ENCODE results near the gene FAM72D.
"Not testable (repeated sequence)": the region's sequence is repeated elsewhere in the genome, so short reads cannot be mapped to it uniquely, and the experiment has no call there.

DNA sequence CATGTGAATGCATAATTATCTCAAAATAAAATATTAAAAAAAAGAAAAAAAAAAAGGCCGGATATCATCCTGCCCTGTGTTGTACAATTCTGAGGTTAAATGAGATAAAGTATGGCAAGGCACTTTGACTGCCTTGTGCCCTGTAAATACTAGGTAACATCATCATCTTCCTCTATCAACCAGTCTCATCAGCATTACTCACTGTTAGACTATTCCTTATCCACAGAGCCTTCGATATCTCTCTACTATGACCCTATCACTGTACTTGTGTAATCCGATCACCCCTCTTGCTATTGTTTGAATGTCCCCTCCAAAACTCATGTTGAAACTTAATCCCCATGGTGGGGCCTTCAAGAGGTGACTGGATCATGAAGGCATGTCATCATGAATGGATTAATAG, 18.9 kb upstream of the FAM72D start:
- not testable (repeated sequence) for TF ChIP-seq TCF7L2 (IDR thresholded peaks at IDR 0.05; ENCODE audit: borderline replicate concordance, low read depth, low read length); HOXA7 (CRISPR knock-in tag; IDR thresholded peaks at IDR 0.05; ENCODE audit: borderline replicate concordance); ZNF776 (tag by site-specific recombination; IDR thresholded peaks at IDR 0.05; ENCODE audit: borderline replicate concordance); KLF16 (tag by site-specific recombination; IDR thresholded peaks at IDR 0.05); ZNF114 (tag by site-specific recombination; IDR thresholded peaks at IDR 0.05); ZNF585B (tag by site-specific recombination; IDR thresholded peaks at IDR 0.05); ZNF24 (tag by site-specific recombination; IDR thresholded peaks at IDR 0.05); YY1 (tag by site-specific recombination; IDR thresholded peaks at IDR 0.05)
- TF ChIP-seq, protein P1, sequence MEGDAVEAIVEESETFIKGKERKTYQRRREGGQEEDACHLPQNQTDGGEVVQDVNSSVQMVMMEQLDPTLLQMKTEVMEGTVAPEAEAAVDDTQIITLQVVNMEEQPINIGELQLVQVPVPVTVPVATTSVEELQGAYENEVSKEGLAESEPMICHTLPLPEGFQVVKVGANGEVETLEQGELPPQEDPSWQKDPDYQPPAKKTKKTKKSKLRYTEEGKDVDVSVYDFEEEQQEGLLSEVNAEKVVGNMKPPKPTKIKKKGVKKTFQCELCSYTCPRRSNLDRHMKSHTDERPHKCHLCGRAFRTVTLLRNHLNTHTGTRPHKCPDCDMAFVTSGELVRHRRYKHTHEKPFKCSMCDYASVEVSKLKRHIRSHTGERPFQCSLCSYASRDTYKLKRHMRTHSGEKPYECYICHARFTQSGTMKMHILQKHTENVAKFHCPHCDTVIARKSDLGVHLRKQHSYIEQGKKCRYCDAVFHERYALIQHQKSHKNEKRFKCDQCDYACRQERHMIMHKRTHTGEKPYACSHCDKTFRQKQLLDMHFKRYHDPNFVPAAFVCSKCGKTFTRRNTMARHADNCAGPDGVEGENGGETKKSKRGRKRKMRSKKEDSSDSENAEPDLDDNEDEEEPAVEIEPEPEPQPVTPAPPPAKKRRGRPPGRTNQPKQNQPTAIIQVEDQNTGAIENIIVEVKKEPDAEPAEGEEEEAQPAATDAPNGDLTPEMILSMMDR (tag by site-specific recombination; IDR thresholded peaks at IDR 0.05), result not testable (repeated sequence)
- TF ChIP-seq, protein P2, sequence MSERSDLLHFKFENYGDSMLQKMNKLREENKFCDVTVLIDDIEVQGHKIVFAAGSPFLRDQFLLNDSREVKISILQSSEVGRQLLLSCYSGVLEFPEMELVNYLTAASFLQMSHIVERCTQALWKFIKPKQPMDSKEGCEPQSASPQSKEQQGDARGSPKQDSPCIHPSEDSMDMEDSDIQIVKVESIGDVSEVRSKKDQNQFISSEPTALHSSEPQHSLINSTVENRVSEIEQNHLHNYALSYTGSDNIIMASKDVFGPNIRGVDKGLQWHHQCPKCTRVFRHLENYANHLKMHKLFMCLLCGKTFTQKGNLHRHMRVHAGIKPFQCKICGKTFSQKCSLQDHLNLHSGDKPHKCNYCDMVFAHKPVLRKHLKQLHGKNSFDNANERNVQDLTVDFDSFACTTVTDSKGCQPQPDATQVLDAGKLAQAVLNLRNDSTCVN (tag by site-specific recombination; optimal IDR thresholded peaks at IDR 0.05), result not testable (repeated sequence)
- TF ChIP-seq, protein P3, sequence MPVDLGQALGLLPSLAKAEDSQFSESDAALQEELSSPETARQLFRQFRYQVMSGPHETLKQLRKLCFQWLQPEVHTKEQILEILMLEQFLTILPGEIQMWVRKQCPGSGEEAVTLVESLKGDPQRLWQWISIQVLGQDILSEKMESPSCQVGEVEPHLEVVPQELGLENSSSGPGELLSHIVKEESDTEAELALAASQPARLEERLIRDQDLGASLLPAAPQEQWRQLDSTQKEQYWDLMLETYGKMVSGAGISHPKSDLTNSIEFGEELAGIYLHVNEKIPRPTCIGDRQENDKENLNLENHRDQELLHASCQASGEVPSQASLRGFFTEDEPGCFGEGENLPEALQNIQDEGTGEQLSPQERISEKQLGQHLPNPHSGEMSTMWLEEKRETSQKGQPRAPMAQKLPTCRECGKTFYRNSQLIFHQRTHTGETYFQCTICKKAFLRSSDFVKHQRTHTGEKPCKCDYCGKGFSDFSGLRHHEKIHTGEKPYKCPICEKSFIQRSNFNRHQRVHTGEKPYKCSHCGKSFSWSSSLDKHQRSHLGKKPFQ (tag by site-specific recombination; IDR thresholded peaks at IDR 0.05), result not testable (repeated sequence)
- TF ChIP-seq, protein P4, sequence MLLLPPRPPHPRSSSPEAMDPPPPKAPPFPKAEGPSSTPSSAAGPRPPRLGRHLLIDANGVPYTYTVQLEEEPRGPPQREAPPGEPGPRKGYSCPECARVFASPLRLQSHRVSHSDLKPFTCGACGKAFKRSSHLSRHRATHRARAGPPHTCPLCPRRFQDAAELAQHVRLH (tag by site-specific recombination; IDR thresholded peaks at IDR 0.05), result not testable (repeated sequence)
- TF ChIP-seq, protein P5, sequence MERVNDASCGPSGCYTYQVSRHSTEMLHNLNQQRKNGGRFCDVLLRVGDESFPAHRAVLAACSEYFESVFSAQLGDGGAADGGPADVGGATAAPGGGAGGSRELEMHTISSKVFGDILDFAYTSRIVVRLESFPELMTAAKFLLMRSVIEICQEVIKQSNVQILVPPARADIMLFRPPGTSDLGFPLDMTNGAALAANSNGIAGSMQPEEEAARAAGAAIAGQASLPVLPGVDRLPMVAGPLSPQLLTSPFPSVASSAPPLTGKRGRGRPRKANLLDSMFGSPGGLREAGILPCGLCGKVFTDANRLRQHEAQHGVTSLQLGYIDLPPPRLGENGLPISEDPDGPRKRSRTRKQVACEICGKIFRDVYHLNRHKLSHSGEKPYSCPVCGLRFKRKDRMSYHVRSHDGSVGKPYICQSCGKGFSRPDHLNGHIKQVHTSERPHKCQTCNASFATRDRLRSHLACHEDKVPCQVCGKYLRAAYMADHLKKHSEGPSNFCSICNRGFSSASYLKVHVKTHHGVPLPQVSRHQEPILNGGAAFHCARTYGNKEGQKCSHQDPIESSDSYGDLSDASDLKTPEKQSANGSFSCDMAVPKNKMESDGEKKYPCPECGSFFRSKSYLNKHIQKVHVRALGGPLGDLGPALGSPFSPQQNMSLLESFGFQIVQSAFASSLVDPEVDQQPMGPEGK (tag by site-specific recombination; IDR thresholded peaks at IDR 0.05), result not testable (repeated sequence)
- TF ChIP-seq, protein P6, sequence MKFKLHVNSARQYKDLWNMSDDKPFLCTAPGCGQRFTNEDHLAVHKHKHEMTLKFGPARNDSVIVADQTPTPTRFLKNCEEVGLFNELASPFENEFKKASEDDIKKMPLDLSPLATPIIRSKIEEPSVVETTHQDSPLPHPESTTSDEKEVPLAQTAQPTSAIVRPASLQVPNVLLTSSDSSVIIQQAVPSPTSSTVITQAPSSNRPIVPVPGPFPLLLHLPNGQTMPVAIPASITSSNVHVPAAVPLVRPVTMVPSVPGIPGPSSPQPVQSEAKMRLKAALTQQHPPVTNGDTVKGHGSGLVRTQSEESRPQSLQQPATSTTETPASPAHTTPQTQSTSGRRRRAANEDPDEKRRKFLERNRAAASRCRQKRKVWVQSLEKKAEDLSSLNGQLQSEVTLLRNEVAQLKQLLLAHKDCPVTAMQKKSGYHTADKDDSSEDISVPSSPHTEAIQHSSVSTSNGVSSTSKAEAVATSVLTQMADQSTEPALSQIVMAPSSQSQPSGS (tag by site-specific recombination; IDR thresholded peaks at IDR 0.05; ENCODE audit: low read depth), result not testable (repeated sequence)

Data from HEK293 (cell line).